HG03135 (cell line): ENCODE results near the gene PDGFC.

Experiments used
- ATAC-seq: cut with Tn5 transposase; IDR thresholded peaks from one replicate; pipeline ENCODE4 v1.9.1; 2021; ENCODE audit warnings: mild to moderate bottlenecking, moderate library complexity; ENCODE audit not compliant: unreplicated experiment

Gene PDGFC

GRCh38 chr4:156837625-156838345 is 133.8 kb downstream of the PDGFC start:
- no peak for ATAC-seq

DNA sequence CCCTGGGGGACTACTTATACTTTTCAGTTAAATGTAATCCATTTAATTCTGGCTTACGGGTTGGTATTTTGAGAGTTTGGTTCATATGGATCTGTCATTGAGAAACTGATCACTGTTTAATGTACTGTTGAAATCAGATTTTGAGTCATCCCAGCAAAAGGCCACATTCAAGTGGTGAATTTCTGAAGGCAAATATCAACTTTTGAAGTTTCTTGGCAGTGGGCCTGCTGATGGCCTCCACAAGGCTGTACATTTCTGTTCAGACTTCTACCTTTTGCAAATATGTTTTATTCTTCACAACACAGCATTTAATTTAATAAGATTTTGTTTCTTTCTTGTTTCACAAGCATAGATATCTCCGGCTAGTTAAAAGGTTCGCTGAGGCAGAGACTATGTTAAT is 138.7 kb downstream of the PDGFC start:
- no peak for ATAC-seq

GRCh38 chr4:156830351-156830750 is 141.2 kb downstream of the PDGFC start:
- no peak for ATAC-seq

GRCh38 chr4:156829201-156829873 is 142.3 kb downstream of the PDGFC start:
- no peak for ATAC-seq

DNA sequence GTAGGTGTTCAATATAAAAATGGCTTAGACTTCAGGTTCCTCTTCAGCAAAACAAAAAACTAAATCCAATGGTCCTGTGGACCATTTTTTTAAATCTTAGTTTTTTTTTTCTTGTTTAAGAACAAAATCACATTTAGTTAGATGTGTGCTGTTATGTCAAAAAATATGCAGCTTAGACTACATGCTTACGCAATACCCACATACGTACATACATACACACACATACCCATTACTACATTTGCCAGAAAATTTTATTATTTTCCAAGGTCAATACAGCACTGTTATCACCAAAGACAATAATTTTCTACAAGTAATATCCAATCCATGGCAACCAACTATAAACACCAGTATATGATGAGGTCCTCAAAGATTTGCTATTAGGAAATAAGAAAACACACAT is 144.1 kb downstream of the PDGFC start:
- no peak for ATAC-seq

DNA sequence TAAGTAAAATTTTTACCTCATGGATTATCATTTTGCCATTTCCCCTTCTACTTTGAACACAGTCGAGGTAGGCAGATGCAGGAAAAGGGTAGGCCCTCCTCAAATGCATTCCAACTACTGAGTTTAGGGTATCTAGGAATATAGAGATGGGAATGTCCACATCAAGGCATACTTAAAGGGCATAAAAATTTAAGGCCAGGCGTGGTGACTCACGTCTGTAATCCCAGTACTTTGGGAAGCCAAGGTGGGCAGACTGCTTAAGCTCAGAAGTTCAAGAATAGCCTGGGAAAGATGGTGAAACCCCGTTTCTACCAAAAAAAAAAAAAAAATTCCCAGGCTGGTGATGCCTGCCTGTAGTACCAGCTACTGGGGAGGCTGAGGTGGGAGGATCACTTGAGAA is 146.5 kb downstream of the PDGFC start:
- ATAC-seq: no peak

GRCh38 chr4:156824451-156825060 is 147.0 kb downstream of the PDGFC start:
- ATAC-seq: no peak

DNA sequence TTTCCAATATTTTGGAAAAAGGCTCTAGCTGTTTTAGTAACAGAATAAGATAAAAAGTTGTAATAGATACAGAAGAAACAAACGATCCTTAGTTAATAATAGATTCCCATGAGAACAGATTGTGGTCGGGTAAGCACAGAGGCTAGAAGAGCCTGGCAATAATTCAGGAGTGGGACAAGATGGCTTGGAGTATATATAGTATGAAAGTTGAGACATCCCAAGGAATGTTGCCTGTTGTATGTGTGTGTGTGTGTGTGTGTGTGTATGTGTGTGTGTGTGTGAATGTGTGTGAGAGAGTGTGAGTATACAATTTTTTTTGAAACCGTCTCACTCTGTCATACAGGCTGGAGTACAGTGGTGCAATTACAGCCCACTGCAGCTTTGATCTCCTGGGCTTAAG is 150.7 kb downstream of the PDGFC start:
- no peak for ATAC-seq

DNA sequence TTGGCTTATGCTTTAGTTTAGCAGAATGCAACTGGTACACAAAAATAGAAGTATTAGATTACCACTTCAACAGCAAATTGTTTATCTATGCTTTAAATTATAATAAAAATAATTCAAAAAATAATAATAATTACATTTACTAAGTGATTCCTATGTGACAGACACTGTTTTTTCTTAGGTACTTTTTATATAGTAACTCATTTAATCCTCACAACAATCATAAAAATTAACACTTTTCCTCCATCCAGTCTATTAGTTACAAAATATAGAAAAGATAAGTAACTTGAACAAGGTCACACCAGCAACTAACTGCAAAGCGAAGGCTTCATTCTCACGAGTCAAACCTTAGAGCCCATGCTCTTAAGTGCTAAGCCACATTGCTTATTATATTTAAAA is 155.2 kb downstream of the PDGFC start:
- no peak for ATAC-seq

DNA sequence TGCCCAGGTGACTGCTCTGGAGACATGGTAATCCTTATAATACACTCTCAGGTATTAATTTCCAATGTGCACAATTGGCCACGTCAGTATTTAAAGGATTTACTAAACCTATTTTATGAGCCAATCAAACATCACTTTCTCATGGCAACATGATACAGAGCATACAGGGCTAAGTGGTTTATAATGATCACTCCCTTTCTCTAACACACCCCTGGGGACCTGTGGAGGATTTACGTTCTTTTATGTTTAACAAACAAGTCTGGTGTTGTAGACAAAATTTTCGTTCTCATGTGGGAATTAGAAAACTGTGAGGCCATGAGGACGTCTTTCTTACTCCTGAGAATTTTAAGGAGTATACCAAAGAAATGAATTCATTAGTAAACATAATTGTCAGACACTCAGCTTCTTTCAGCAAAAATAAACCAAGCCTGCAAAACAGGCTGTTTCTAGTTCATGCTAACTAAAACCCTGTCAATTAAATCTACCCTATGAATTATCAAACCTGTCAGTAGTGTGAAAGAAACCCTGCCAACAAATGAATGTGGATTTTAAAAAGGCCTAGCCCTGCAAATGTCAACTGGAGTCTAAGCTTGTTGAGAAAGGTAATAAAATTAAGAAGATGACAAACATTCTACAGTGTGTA is 155.8 kb downstream of the PDGFC start:
- ATAC-seq: no peak

DNA sequence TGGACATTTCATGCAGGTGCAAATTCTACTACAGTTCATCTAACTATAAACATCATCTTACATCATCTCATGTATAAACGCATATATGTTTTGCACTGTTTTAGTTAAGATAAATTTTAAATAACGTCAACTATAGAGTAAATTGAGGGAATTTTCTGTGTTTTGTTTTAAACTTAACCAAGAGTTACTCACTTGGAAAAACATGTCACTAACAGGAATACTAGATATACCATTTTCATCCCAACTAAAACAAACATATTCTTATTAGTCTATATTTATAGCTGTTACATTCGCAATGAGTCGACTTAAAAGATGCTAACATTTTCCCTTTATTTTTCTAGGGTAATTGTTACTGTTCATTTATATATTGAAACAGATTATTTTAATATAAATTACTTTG is 159.6 kb downstream of the PDGFC start:
- no peak for ATAC-seq

- ATAC-seq: no peak
Measured at GRCh38 chr4:156811286-156811685, 160.3 kb downstream of the PDGFC start.

GRCh38 chr4:156805696-156806095 is 165.9 kb downstream of the PDGFC start:
- no peak for ATAC-seq

- no peak for ATAC-seq
Measured at GRCh38 chr4:156803056-156803455, 168.5 kb downstream of the PDGFC start.

- ATAC-seq: no peak
Measured at GRCh38 chr4:156800463-156800862, 171.1 kb downstream of the PDGFC start.

DNA sequence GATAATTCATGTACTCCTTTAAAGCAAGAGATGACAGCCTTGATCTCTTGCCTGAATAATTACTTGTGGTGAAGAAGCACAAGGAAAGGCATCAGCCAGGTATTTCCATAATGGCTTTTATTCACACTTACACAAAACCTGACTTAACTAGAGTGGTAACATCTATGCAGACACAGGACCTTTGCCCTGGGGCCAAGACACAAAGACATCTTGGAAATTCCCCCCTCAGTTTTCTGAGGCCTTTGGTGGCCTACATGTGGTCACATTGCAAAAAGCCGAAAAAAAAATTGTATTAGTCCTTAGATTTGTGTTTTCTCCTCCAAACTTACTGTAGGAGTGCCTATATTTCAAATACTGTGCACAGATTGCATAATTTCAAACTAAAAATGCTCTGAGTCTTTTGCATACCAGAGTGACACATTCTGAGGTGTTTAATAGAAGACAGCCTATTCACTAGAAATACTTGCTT is 172.4 kb downstream of the PDGFC start:
- ATAC-seq: no peak

- no peak for ATAC-seq
Measured at GRCh38 chr4:156798438-156798837, 173.2 kb downstream of the PDGFC start.

GRCh38 chr4:156797206-156797605 is 174.4 kb downstream of the PDGFC start:
- ATAC-seq: no peak

- no peak for ATAC-seq
Measured at GRCh38 chr4:156795727-156796126, 175.9 kb downstream of the PDGFC start.

- ATAC-seq: no peak
Measured at GRCh38 chr4:156794863-156795262, 176.7 kb downstream of the PDGFC start.

GRCh38 chr4:156792462-156793085 is 179.0 kb downstream of the PDGFC start:
- no peak for ATAC-seq
